ENCODE results near the gene PODXL2. TPM values are rescaled to one million over a fixed set of nuclear protein-coding genes. Genes with fewer than 3 reads are reported as not detected.

Gene PODXL2
- total RNA-seq, 4 donors from 2014 or later, result 3.2 to 9.4 (median 8.0) TPM

GRCh38 chr3:127667119-127667681 lies 38.2 kb downstream of the PODXL2 start:
- 88 to 97% methylated on average over 5 to 6 of the region's 6 CpGs for WGBS, 2 donors
- Histone ChIP-seq H3K9me3 (no peaks in the 10 kb centered on the region), H3K4me3 (replicated peaks in 1 of 3) (no peak overlapping the region), H3K27me3 (no peaks in the 10 kb centered on the region), H3K4me1 (peaks cover 7% of the 10 kb centered on the region in 2 donors), H3K36me3 (no peaks in the 10 kb centered on the region), H3K27ac (no peak overlapping the region)
- intact Hi-C loops (cut with DNase I), result no loop called here
- no peak for TF ChIP-seq CTCF (IDR thresholded peaks at IDR 0.05)
- TF ChIP-seq POLR2A (IDR thresholded peaks at IDR 0.05), result no peak
- DNase-seq, result no peak

- no peaks in the 10 kb centered on the region for H3K9me3 ChIP-seq
- peaks cover 11 to 12% of the 10 kb centered on the region in 2 donors for H3K4me1 ChIP-seq
- no peaks in the 10 kb centered on the region for H3K36me3 ChIP-seq
- H3K27ac ChIP-seq, result no peak overlapping the region
- no peak overlapping the region for H3K4me3 ChIP-seq (replicated peaks in 1 of 3)
- no peaks in the 10 kb centered on the region for H3K27me3 ChIP-seq
- intact Hi-C loops (cut with DNase I), result no loop called here
- DNase-seq, result no peak
- no peak for TF ChIP-seq POLR2A (IDR thresholded peaks at IDR 0.05)
- TF ChIP-seq CTCF (IDR thresholded peaks at IDR 0.05), result no peak
- WGBS, 2 donors, result 93 to 96% methylated on average over 6 to 7 of the region's 7 CpGs
These were observed 39.9 kb downstream of the PODXL2 start for GRCh38 chr3:127668906-127669305.

GRCh38 chr3:127669541-127670228 lies 40.7 kb downstream of the PODXL2 start:
- Histone ChIP-seq H3K9me3 (no peaks in the 10 kb centered on the region), H3K27ac (no peak overlapping the region), H3K27me3 (no peaks in the 10 kb centered on the region), H3K36me3 (no peaks in the 10 kb centered on the region), H3K4me3 (replicated peaks in 1 of 3) (no peak overlapping the region), H3K4me1 (peaks cover 14% of the 10 kb centered on the region in 2 donors)
- TF ChIP-seq POLR2A (IDR thresholded peaks at IDR 0.05) (no peak), CTCF (IDR thresholded peaks at IDR 0.05) (no peak)
- DNase-seq, result no peak
- WGBS, 2 donors, result 91 to 97% methylated on average over 11 to 14 of the region's 14 CpGs
- intact Hi-C loops (cut with DNase I), result loop anchor here (5.0 kb wide), 1 partner anchor 72 kb away; the partner anchor contains the start of gene MCM2

GRCh38 chr3:127670229-127670559 lies 41.2 kb downstream of the PODXL2 start:
- H3K4me1 ChIP-seq, result peaks cover 14% of the 10 kb centered on the region in 2 donors
- DNase-seq, result no peak
- WGBS, 2 donors, result 98 to 99% methylated on average over 7 of the region's 7 CpGs
- H3K9me3 ChIP-seq, result no peaks in the 10 kb centered on the region
- no peaks in the 10 kb centered on the region for H3K27me3 ChIP-seq
- H3K27ac ChIP-seq, result no peak overlapping the region
- intact Hi-C loops (cut with DNase I), result loop anchor here (5.0 kb wide), 1 partner anchor 73 kb away; the partner anchor contains the start of gene MCM2
- no peaks in the 10 kb centered on the region for H3K36me3 ChIP-seq
- no peak overlapping the region for H3K4me3 ChIP-seq (replicated peaks in 1 of 3)
- TF ChIP-seq CTCF (IDR thresholded peaks at IDR 0.05), result no peak
- no peak for TF ChIP-seq POLR2A (IDR thresholded peaks at IDR 0.05)
